ENCODE results near the gene UBE2Q1. TPM values are rescaled to one million over a fixed set of nuclear protein-coding genes. Genes with fewer than 3 reads are reported as not detected.

The UBE2Q1 gene
- total RNA-seq, 4 donors from 2014 or later = 21.8 to 159 (median 30.6) TPM

GRCh38 chr1:154553056-154554030 is 5.1 kb downstream of the UBE2Q1 start:
- Histone ChIP-seq H3K27ac (no peak overlapping the region), H3K36me3 (peaks cover 0 to 73% (median 0%) of the 10 kb centered on the region in 3 donors), H3K27me3 (no peaks in the 10 kb centered on the region), H3K4me1 (peaks cover 4 to 35% (median 14%) of the 10 kb centered on the region in 4 donors), H3K9me3 (no peaks in the 10 kb centered on the region), H3K4me3 (no peak overlapping the region)
- TF ChIP-seq POLR2A (IDR thresholded peaks at IDR 0.05) = no peak
- TF ChIP-seq CTCF (IDR thresholded peaks at IDR 0.05) = no peak
- no peak for DNase-seq

- no peaks in the 10 kb centered on the region for H3K9me3 ChIP-seq
- no peak overlapping the region for H3K27ac ChIP-seq
- H3K4me1 ChIP-seq = peaks cover 4 to 40% (median 8%) of the 10 kb centered on the region in 4 donors
Observed at GRCh38 chr1:154552036-154552435, 6.4 kb downstream of the UBE2Q1 start.

GRCh38 chr1:154551474-154551873 is 7.0 kb downstream of the UBE2Q1 start:
- H3K4me1 ChIP-seq = peaks cover 1 to 37% (median 2%) of the 10 kb centered on the region in 4 donors
- TF ChIP-seq CTCF (IDR thresholded peaks at IDR 0.05) (no peak), POLR2A (IDR thresholded peaks at IDR 0.05) (no peak)
- DNase-seq = peak in 2 of 3 donors; percentile 53 to 58
- peak overlapping the region in 1 of 4 donors; percentile 16 for H3K27ac ChIP-seq
- H3K9me3 ChIP-seq = no peaks in the 10 kb centered on the region
- H3K4me3 ChIP-seq = no peak overlapping the region
- no peaks in the 10 kb centered on the region for H3K27me3 ChIP-seq
- H3K36me3 ChIP-seq = peaks cover 0 to 73% (median 0%) of the 10 kb centered on the region in 3 donors

More at GRCh38 chr1:154552036-154552435, 6.4 kb downstream of the UBE2Q1 start:
- Histone ChIP-seq H3K4me3 (no peak overlapping the region), H3K36me3 (peaks cover 0 to 73% (median 0%) of the 10 kb centered on the region in 3 donors), H3K27me3 (no peaks in the 10 kb centered on the region)
- no peak for DNase-seq
- TF ChIP-seq CTCF (IDR thresholded peaks at IDR 0.05) = no peak
- TF ChIP-seq POLR2A (IDR thresholded peaks at IDR 0.05) = no peak

GRCh38 chr1:154550657-154551056 is 7.8 kb downstream of the UBE2Q1 start:
- Histone ChIP-seq H3K36me3 (peaks cover 0 to 70% (median 0%) of the 10 kb centered on the region in 3 donors), H3K27me3 (no peaks in the 10 kb centered on the region), H3K27ac (no peak overlapping the region), H3K9me3 (no peaks in the 10 kb centered on the region), H3K4me1 (peaks cover 0 to 29% (median 0%) of the 10 kb centered on the region in 4 donors), H3K4me3 (no peak overlapping the region)
- TF ChIP-seq POLR2A (IDR thresholded peaks at IDR 0.05) = no peak
- no peak for TF ChIP-seq CTCF (IDR thresholded peaks at IDR 0.05)
- DNase-seq = no peak

GRCh38 chr1:154550070-154550469 is 8.4 kb downstream of the UBE2Q1 start:
- no peak for DNase-seq
- H3K27ac ChIP-seq = no peak overlapping the region
- H3K4me3 ChIP-seq = no peak overlapping the region
- no peak for TF ChIP-seq CTCF (IDR thresholded peaks at IDR 0.05)
- no peak for TF ChIP-seq POLR2A (IDR thresholded peaks at IDR 0.05)
- no peaks in the 10 kb centered on the region for H3K27me3 ChIP-seq
- peaks cover 0 to 64% (median 0%) of the 10 kb centered on the region in 3 donors for H3K36me3 ChIP-seq
- peaks cover 0 to 28% (median 0%) of the 10 kb centered on the region in 4 donors for H3K4me1 ChIP-seq
- no peaks in the 10 kb centered on the region for H3K9me3 ChIP-seq
